HepG2 (cell line): ENCODE results near the gene RAD23A. TPM values are rescaled to one million over a fixed set of nuclear protein-coding genes. Genes with fewer than 3 reads are reported as not detected.
A peak's percentile ranks its signal among the peaks of the same experiment; 100 is the strongest.

Source experiments
- ARID5B ChIP-seq: IDR thresholded peaks from 2 replicates; pipeline ENCODE4 v1.4.0; 2020; ENCODE audit warnings: mild to moderate bottlenecking, missing genetic modification reagents
- CC2D1A ChIP-seq: sonication (generic); formaldehyde crosslinking; IDR thresholded peaks from 2 replicates; pipeline ENCODE4 v1.8.1; 2023; ENCODE audit warnings: mild to moderate bottlenecking, missing genetic modification reagents
- MED1 ChIP-seq: sonication (generic); formaldehyde crosslinking; IDR thresholded peaks from 2 replicates; pipeline ENCODE4 v1.4.0; 2020; ENCODE audit warnings: missing genetic modification reagents
- MIXL1 ChIP-seq: IDR thresholded peaks from 2 replicates; pipeline ENCODE4 v1.6.1; 2016
- MTA3 ChIP-seq: sonication (generic); formaldehyde crosslinking; IDR thresholded peaks from 2 replicates; pipeline ENCODE4 v1.4.0; 2020; ENCODE audit warnings: missing genetic modification reagents
- PAXIP1 ChIP-seq: sonication (generic); formaldehyde crosslinking; conservative IDR thresholded peaks from 2 replicates; pipeline ENCODE4 v1.4.0; 2020; ENCODE audit warnings: mild to moderate bottlenecking, missing genetic modification reagents, moderate library complexity
- PBX2 ChIP-seq: IDR thresholded peaks from 2 replicates; pipeline ENCODE4 v1.6.1; 2016; ENCODE audit warnings: control low read depth
- PREB ChIP-seq: sonication (generic); formaldehyde crosslinking; IDR thresholded peaks from 2 replicates; pipeline ENCODE4 v1.4.0; 2020; ENCODE audit warnings: missing genetic modification reagents
- SKI ChIP-seq: fragments of 450-650 bp; IDR thresholded peaks from one replicate; pipeline ENCODE4 v1.6.1; 2018; ENCODE audit warnings: mild to moderate bottlenecking; ENCODE audit not compliant: partially characterized antibody
- STAT5B ChIP-seq: sonication (generic); formaldehyde crosslinking; IDR thresholded peaks from 2 replicates; pipeline ENCODE4 v1.4.0; 2020; ENCODE audit warnings: missing genetic modification reagents
- ZFP82 ChIP-seq: sonication (generic); formaldehyde crosslinking; IDR thresholded peaks from 2 replicates; pipeline ENCODE4 v1.5.1; 2020; ENCODE audit warnings: mild to moderate bottlenecking, missing genetic modification reagents, borderline replicate concordance
- ZNF256 ChIP-seq: sonication (generic); formaldehyde crosslinking; conservative IDR thresholded peaks from 2 replicates; pipeline ENCODE4 v1.4.0; 2020; ENCODE audit warnings: missing genetic modification reagents
- ZNF292 ChIP-seq: sonication (generic); formaldehyde crosslinking; IDR thresholded peaks from 2 replicates; pipeline ENCODE4 v1.8.1; 2022; ENCODE audit warnings: mild to moderate bottlenecking, low read depth, missing genetic modification reagents, borderline replicate concordance
- ZNF609 ChIP-seq: sonication (generic); formaldehyde crosslinking; IDR thresholded peaks from 2 replicates; pipeline ENCODE4 v1.4.0; 2020; ENCODE audit warnings: mild to moderate bottlenecking, missing genetic modification reagents, borderline replicate concordance
- polyA plus RNA-seq, 8 experiments: library from polyadenylated mRNA; depleted of rRNA in 3 of 8; stranded (reverse) in 7 of 8; unstranded in 1 of 8; fragments of >200 nt; fragmentation: Illumina TruSeq in 4 of 8; extraction: Trizol in 4 of 8; gene quantifications; 2 replicates each; pipeline versions ENCODE4 v1.2.1 to v1.2.3, GENCODE V29; 2011 to 2016; ENCODE audit warnings: low read depth in 4 of 8, missing spikeins in 1 of 8, mixed read lengths in 1 of 8; ENCODE audit not compliant: insufficient read depth in 1 of 8
- total RNA-seq, 5 experiments: library from RNA; depleted of rRNA; stranded (reverse); fragments of >200 nt; fragmentation: Illumina TruSeq; extraction: Trizol; gene quantifications; 2 replicates each; pipeline ENCODE4 v1.2.3, GENCODE V29; 2016; ENCODE audit warnings: low read depth in 1 of 5

The RAD23A gene
- total and polyA plus RNA-seq, 2 of the 13 experiments (the other 11 are each of a cell fraction or from before 2014, with no cell fraction given) = 42.5 to 54.2 TPM

- no peak for TF ChIP-seq ZNF609 (CRISPR knock-in tag)
- TF ChIP-seq MTA3 (CRISPR knock-in tag) = no peak
- no peak for TF ChIP-seq ZNF292 (CRISPR knock-in tag)
- TF ChIP-seq ARID5B (CRISPR knock-in tag) = peak; percentile 32; the same call in 1 of the 2 replicates
- TF ChIP-seq MED1 (CRISPR knock-in tag) = peak; percentile 22; the same call in 1 of the 2 replicates
- TF ChIP-seq PAXIP1 = no peak
- no peak for TF ChIP-seq CC2D1A
- no peak for TF ChIP-seq ZNF256 (CRISPR knock-in tag)
- no peak for TF ChIP-seq PBX2 (CRISPR knock-in tag)
- no peak for TF ChIP-seq SKI
- TF ChIP-seq PREB (CRISPR knock-in tag) = no peak
- TF ChIP-seq ZFP82 (CRISPR knock-in tag) = no peak; the same call in 1 of the 2 replicates
- TF ChIP-seq STAT5B (CRISPR knock-in tag) = no peak
- TF ChIP-seq MIXL1 = no peak
Observed at GRCh38 chr19:12965017-12965811, 19.6 kb downstream of the RAD23A start (continued).
